A673 (cell line): ENCODE measurements around the gene FHIT. TPM values are rescaled to one million over a fixed set of nuclear protein-coding genes. Genes with fewer than 3 reads are reported as not detected.

Experiments used
- BruUV-seq: library from RNA; stranded (reverse); fragments of 400-500 nt; replicated peaks from 2 replicates; lab custom pipeline; 2021; lab: Mats Ljungman, UMichigan
- CTCF ChIA-PET: fragments of 300-600 bp; sonication (Branson Sonifier 250); formaldehyde crosslinking; loops from one replicate; lab custom pipeline; 2022; ENCODE audit warnings: antibody characterized with exemption; lab: Charles Lee
- POLR2A ChIA-PET: fragments of 300-600 bp; sonication (Branson Sonifier 250); formaldehyde crosslinking; loops from one replicate; lab custom pipeline; 2022; ENCODE audit warnings: antibody characterized with exemption; ENCODE audit not compliant: low non-redundant PET; lab: Charles Lee
- DNase-seq: peaks from one replicate; pipeline ENCODE4 v3.0.0-alpha.2; 2015; ENCODE audit warnings: low spot score
- H3K27ac ChIP-seq: fragments of 200-600 bp; sonication (generic); 2 replicates; pipeline ENCODE4 v1.5.1; 2016; ENCODE audit warnings: mixed run types, low read depth, mild to moderate bottlenecking, mixed read lengths, antibody characterized with exemption, low read length; ENCODE audit not compliant: poor library complexity, severe bottlenecking
- H3K27me3 ChIP-seq: fragments of 200-600 bp; sonication (generic); replicated peaks from 2 replicates; pipeline ENCODE4 v1.6.1; 2017; ENCODE audit warnings: mixed run types, low read depth, mild to moderate bottlenecking, mixed read lengths, antibody characterized with exemption, low read length; ENCODE audit not compliant: insufficient read depth, poor library complexity
- H3K36me3 ChIP-seq: fragments of 200-600 bp; sonication (generic); 2 replicates; pipeline ENCODE4 v1.6.1; 2016; ENCODE audit warnings: mixed run types, mild to moderate bottlenecking, mixed read lengths, antibody characterized with exemption, low read length; ENCODE audit not compliant: insufficient read depth, poor library complexity, severe bottlenecking
- H3K4me1 ChIP-seq: fragments of 200-600 bp; sonication (generic); 2 replicates; pipeline ENCODE4 v1.6.1; 2017; ENCODE audit warnings: mixed run types, mild to moderate bottlenecking, mixed read lengths, antibody characterized with exemption, low read length; ENCODE audit not compliant: insufficient read depth, poor library complexity, severe bottlenecking
- H3K4me3 ChIP-seq: fragments of 200-600 bp; sonication (generic); 2 replicates; pipeline ENCODE4 v1.5.1; 2016; ENCODE audit warnings: low read depth, mixed run types, mild to moderate bottlenecking, mixed read lengths, low read length; ENCODE audit not compliant: poor library complexity, severe bottlenecking
- H3K9me3 ChIP-seq: fragments of 200-600 bp; sonication (generic); 2 replicates; pipeline ENCODE4 v1.6.1; 2016; ENCODE audit warnings: mixed run types, low read depth, mild to moderate bottlenecking, mixed read lengths, antibody characterized with exemption, low read length; ENCODE audit not compliant: poor library complexity, severe bottlenecking
- CTCF ChIP-seq: fragments of 300-800, 200-600 bp; sonication (generic); conservative IDR thresholded peaks from 2 replicates; pipeline ENCODE4 v1.5.1; 2017; ENCODE audit warnings: low read depth, mild to moderate bottlenecking, antibody characterized with exemption, low read length, moderate library complexity, mixed read lengths
- EZH2 ChIP-seq: fragments of 200-600 bp; sonication (generic); IDR thresholded peaks from 2 replicates; pipeline ENCODE4 v1.6.1; 2017; ENCODE audit warnings: borderline replicate concordance, low read depth, mild to moderate bottlenecking, mixed read lengths, antibody characterized with exemption, low read length; ENCODE audit not compliant: poor library complexity, severe bottlenecking
- intact Hi-C: fragments of 100-400 bp; cut with micrococcal nuclease; formaldehyde crosslinking; loops from one replicate; pipeline ENCODE4 v1.10.0; 2022; ENCODE audit not compliant: unreplicated experiment
- total RNA-seq: library from RNA; stranded (reverse); gene quantifications from 2 replicates; pipeline ENCODE4 v1.2.3, GENCODE V29; 2021

FHIT gene
- total RNA-seq, 1 experiment from 2014 or later, result not detected

DNA sequence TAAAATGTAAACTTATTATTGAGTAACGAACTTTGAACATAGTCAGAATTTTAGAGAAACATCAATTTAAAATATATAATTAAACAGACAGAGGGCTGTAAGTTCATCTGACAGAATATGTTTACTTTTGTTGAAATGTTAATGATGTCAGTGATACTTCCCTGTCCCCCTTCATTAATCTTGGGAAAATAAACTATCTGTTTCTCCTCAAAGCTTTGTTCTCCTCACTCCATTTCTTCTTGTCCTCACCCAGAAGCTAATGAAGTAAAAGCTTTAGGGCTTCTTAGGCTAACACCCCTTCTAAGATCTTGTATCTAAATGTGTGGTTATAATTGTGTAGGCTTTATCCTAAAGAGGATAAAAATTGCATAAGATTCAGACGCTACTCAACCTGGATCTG lies 1031.8 kb downstream of the FHIT start:
- no peak for DNase-seq
- TF ChIP-seq CTCF, result no peak
- no peak for TF ChIP-seq EZH2
- ChIA-PET POLR2A (no interaction called here), CTCF (no interaction called here)
- Histone ChIP-seq H3K27ac (no peak overlapping the region), H3K9me3 (no peaks in the 10 kb centered on the region), H3K4me3 (no peak overlapping the region), H3K4me1 (no peaks in the 10 kb centered on the region), H3K27me3 (no peaks in the 10 kb centered on the region), H3K36me3 (no peaks in the 10 kb centered on the region)
- intact Hi-C loops, result no loop called here
- BruUV-seq, result no TSS peak

- H3K36me3 ChIP-seq, result no peaks in the 10 kb centered on the region
- no peak for TF ChIP-seq EZH2
- TF ChIP-seq CTCF, result no peak
- intact Hi-C loops, result no loop called here
- ChIA-PET POLR2A (interaction anchor here (0.6 kb wide), 1 partner anchor 248 kb away, joined by 3 read pairs; no protein-coding TSS in a partner anchor), CTCF (no interaction called here)
- DNase-seq, result no peak
- H3K4me3 ChIP-seq, result no peak overlapping the region
- no peaks in the 10 kb centered on the region for H3K4me1 ChIP-seq
- no TSS peak for BruUV-seq
- no peaks in the 10 kb centered on the region for H3K27me3 ChIP-seq
- H3K9me3 ChIP-seq, result no peaks in the 10 kb centered on the region
- no peak overlapping the region for H3K27ac ChIP-seq
These were observed 1033.9 kb downstream of the FHIT start for GRCh38 chr3:60217156-60217911.

DNA sequence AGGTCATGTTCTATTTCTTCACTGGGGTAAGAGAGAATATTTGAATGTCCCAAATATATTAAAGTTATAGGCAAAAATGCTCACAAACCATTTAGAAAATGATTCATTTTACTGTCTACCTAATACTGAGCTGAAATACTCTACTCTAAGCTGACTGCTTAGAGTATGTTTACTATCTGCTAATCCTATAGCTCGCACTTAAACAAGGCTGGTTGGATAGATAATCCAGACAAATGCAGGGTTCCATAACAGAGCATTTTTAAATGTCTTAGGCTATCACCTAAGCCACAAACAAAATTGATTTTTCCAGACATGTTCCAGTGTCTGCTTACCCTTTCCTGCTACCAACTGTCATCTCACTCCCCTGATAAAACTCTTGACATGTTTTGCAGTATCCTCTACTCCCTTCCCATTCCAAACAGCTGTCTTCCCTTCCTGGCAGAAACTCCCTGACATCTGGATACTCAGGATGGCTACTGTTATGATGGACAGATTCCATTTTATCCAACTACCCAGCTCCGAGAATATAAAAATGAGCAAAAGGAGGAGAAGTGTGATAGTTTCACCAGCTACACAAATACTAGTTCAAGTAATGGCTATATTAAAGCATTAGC lies 1034.7 kb downstream of the FHIT start:
- Histone ChIP-seq H3K4me3 (no peak overlapping the region), H3K27me3 (no peaks in the 10 kb centered on the region), H3K27ac (no peak overlapping the region), H3K4me1 (no peaks in the 10 kb centered on the region), H3K9me3 (no peaks in the 10 kb centered on the region), H3K36me3 (no peaks in the 10 kb centered on the region)
- intact Hi-C loops, result no loop called here
- no TSS peak for BruUV-seq
- DNase-seq, result no peak
- TF ChIP-seq EZH2 (no peak), CTCF (no peak)
- CTCF ChIA-PET, result no interaction called here
- POLR2A ChIA-PET, result no interaction called here
